GM23338 (cell line): ENCODE data around the gene OMA1. TPM values are rescaled to one million over a fixed set of nuclear protein-coding genes. Genes with fewer than 3 reads are reported as not detected.

Experiments used
- ATAC-seq: fragments of 200-7000 bp; cut with Tn5 transposase; 3 replicates; pipeline ENCODE4 v1.9.1; 2020
- DNase-seq: peaks from one replicate; pipeline ENCODE4 v3.0.0-alpha.2; 2015; ENCODE audit warnings: low spot score
- H2AFZ ChIP-seq: fragments of 200-600 bp; sonication (generic); 2 replicates; pipeline ENCODE4 v1.8.0; 2016; ENCODE audit warnings: antibody characterized with exemption, mild to moderate bottlenecking, moderate library complexity
- H3F3A ChIP-seq: fragments of 200-600 bp; sonication (generic); replicated peaks from 2 replicates; pipeline ENCODE4 v1.8.0; 2017; ENCODE audit warnings: antibody characterized with exemption, mixed run types, low read depth
- H3K27ac ChIP-seq: fragments of 200-600 bp; sonication (generic); 2 replicates; pipeline ENCODE4 v1.6.1; 2016; ENCODE audit warnings: low read depth
- H3K27me3 ChIP-seq: fragments of 200-600 bp; sonication (generic); 2 replicates; pipeline ENCODE4 v1.8.0; 2016; ENCODE audit warnings: mild to moderate bottlenecking, mixed run types, moderate library complexity; ENCODE audit not compliant: insufficient read depth
- H3K36me3 ChIP-seq: fragments of 200-600 bp; sonication (generic); 2 replicates; pipeline ENCODE4 v1.8.0; 2016; ENCODE audit warnings: mild to moderate bottlenecking; ENCODE audit not compliant: insufficient read depth
- H3K4me1 ChIP-seq: fragments of 200-600 bp; sonication (generic); 2 replicates; pipeline ENCODE4 v1.8.0; 2016; ENCODE audit warnings: mild to moderate bottlenecking, moderate library complexity; ENCODE audit not compliant: insufficient read depth
- H3K4me2 ChIP-seq: fragments of 200-600 bp; sonication (generic); 2 replicates; pipeline ENCODE4 v1.7.1; 2017; ENCODE audit warnings: mixed run types
- H3K4me3 ChIP-seq: fragments of 200-600 bp; sonication (generic); 2 replicates; pipeline ENCODE4 v1.6.1; 2016; ENCODE audit warnings: mixed run types
- H3K79me2 ChIP-seq: fragments of 200-600 bp; sonication (generic); replicated peaks from 2 replicates; pipeline ENCODE4 v1.8.0; 2017; ENCODE audit warnings: mild to moderate bottlenecking; ENCODE audit not compliant: insufficient read depth
- H3K9me2 ChIP-seq: fragments of 200-600 bp; sonication (generic); 2 replicates; pipeline ENCODE4 v1.8.0; 2017; ENCODE audit not compliant: insufficient read depth
- H4K20me1 ChIP-seq: fragments of 200-600 bp; sonication (generic); replicated peaks from 2 replicates; pipeline ENCODE4 v1.8.0; 2017; ENCODE audit warnings: mild to moderate bottlenecking; ENCODE audit not compliant: insufficient read depth
- H3K27ac Mint-ChIP-seq: 2 replicates; pipeline ENCODE4 v1.8.0; 2020; ENCODE audit warnings: inconsistent platforms, mild to moderate bottlenecking, moderate library complexity, mixed read lengths
- H3K27me3 Mint-ChIP-seq: 3 replicates; pipeline ENCODE4 v1.8.0; 2022; ENCODE audit warnings: low read depth, mild to moderate bottlenecking, moderate library complexity, mixed read lengths, inconsistent platforms; ENCODE audit not compliant: insufficient read depth, poor library complexity
- H3K36me3 Mint-ChIP-seq: 3 replicates; pipeline ENCODE4 v1.8.0; 2021; ENCODE audit warnings: low read depth, mild to moderate bottlenecking, inconsistent platforms, moderate library complexity, mixed read lengths
- H3K4me1 Mint-ChIP-seq: 3 replicates; pipeline ENCODE4 v1.8.0; 2020; ENCODE audit warnings: mild to moderate bottlenecking, inconsistent platforms, mixed read lengths
- H3K4me3 Mint-ChIP-seq: 3 replicates; pipeline ENCODE4 v1.8.0; 2021; ENCODE audit warnings: moderate library complexity, mild to moderate bottlenecking, inconsistent platforms, mixed read lengths
- H3K9me3 Mint-ChIP-seq: 3 replicates; pipeline ENCODE4 v1.8.0; 2020; ENCODE audit warnings: moderate library complexity, mild to moderate bottlenecking, inconsistent platforms, mixed read lengths
- CREB1 ChIP-seq: fragments of 250-450 bp; sonication (Bioruptor Pico); IDR thresholded peaks from 2 replicates; pipeline ENCODE4 v1.5.0; 2020; ENCODE audit warnings: low read depth, mild to moderate bottlenecking, moderate library complexity
- ETS1 ChIP-seq: IDR thresholded peaks from 2 replicates; pipeline ENCODE4 v1.6.1; 2016; ENCODE audit warnings: antibody characterized with exemption
- STAT1 ChIP-seq: IDR thresholded peaks from one replicate; pipeline ENCODE4 v1.6.1; 2016; ENCODE audit warnings: antibody characterized with exemption; ENCODE audit not compliant: unreplicated experiment
- polyA plus RNA-seq: library from polyadenylated mRNA; unstranded; fragments of >200 nt; fragmentation: Nextera tagmentation; extraction: Ambion mirVana; gene quantifications from 2 replicates; pipeline ENCODE4 v1.2.1, GENCODE V29; 2016
- total RNA-seq: library from RNA; depleted of rRNA; stranded (reverse); fragments of >200 nt; shearing (Covaris generic); gene quantifications from 2 replicates; pipeline ENCODE4 v1.2.3, GENCODE V29; 2014
- TF ChIP-seq, protein P1 (sequence below): fragments of 250-450 bp; sonication (Bioruptor Pico); IDR thresholded peaks from 2 replicates; pipeline ENCODE4 v1.5.0; 2020; ENCODE audit warnings: mild to moderate bottlenecking, moderate library complexity

Gene OMA1
- total and polyA plus RNA-seq, 2 experiments from 2014 or later: 21.3 to 33.1 TPM

DNA sequence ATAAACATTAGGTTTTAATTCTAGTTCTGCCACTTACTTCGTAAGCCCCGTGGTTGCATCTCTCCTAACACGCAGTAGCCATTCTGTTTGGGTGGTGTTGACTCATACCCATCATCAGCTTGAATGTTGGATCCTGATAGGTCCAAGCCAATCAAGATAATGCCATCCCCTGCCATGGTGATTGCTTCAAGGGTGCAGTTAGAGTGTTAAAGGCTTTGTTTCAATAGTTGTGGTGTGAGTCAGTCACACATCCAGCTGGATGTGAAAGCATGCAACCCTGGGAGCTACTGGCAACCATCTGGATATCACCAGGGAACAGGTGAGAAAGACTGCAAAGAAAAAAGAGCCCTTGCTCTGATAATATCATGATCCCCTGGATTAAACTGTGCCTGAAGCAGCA is 69.1 kb downstream of the OMA1 start:
- no peaks in the 10 kb centered on the region for H3K9me3 Mint-ChIP-seq
- H3K4me1 Mint-ChIP-seq: no peaks in the 10 kb centered on the region
- Histone ChIP-seq H3K4me3 (no peak overlapping the region), H3K79me2 (no peaks in the 10 kb centered on the region), H3F3A (no peaks in the 10 kb centered on the region), H3K36me3 (no peaks in the 10 kb centered on the region), H3K27ac (no peak overlapping the region), H3K9me2 (no peaks in the 10 kb centered on the region), H3K27me3 (no peaks in the 10 kb centered on the region), H3K4me1 (no peaks in the 10 kb centered on the region), H3K4me2 (no peak overlapping the region), H4K20me1 (no peaks in the 10 kb centered on the region), H2AFZ (no peak overlapping the region)
- H3K27me3 Mint-ChIP-seq: no peaks in the 10 kb centered on the region
- TF ChIP-seq CREB1 (CRISPR knock-in tag): no peak
- TF ChIP-seq ETS1: no peak
- no peak for TF ChIP-seq STAT1
- TF ChIP-seq, protein P1, sequence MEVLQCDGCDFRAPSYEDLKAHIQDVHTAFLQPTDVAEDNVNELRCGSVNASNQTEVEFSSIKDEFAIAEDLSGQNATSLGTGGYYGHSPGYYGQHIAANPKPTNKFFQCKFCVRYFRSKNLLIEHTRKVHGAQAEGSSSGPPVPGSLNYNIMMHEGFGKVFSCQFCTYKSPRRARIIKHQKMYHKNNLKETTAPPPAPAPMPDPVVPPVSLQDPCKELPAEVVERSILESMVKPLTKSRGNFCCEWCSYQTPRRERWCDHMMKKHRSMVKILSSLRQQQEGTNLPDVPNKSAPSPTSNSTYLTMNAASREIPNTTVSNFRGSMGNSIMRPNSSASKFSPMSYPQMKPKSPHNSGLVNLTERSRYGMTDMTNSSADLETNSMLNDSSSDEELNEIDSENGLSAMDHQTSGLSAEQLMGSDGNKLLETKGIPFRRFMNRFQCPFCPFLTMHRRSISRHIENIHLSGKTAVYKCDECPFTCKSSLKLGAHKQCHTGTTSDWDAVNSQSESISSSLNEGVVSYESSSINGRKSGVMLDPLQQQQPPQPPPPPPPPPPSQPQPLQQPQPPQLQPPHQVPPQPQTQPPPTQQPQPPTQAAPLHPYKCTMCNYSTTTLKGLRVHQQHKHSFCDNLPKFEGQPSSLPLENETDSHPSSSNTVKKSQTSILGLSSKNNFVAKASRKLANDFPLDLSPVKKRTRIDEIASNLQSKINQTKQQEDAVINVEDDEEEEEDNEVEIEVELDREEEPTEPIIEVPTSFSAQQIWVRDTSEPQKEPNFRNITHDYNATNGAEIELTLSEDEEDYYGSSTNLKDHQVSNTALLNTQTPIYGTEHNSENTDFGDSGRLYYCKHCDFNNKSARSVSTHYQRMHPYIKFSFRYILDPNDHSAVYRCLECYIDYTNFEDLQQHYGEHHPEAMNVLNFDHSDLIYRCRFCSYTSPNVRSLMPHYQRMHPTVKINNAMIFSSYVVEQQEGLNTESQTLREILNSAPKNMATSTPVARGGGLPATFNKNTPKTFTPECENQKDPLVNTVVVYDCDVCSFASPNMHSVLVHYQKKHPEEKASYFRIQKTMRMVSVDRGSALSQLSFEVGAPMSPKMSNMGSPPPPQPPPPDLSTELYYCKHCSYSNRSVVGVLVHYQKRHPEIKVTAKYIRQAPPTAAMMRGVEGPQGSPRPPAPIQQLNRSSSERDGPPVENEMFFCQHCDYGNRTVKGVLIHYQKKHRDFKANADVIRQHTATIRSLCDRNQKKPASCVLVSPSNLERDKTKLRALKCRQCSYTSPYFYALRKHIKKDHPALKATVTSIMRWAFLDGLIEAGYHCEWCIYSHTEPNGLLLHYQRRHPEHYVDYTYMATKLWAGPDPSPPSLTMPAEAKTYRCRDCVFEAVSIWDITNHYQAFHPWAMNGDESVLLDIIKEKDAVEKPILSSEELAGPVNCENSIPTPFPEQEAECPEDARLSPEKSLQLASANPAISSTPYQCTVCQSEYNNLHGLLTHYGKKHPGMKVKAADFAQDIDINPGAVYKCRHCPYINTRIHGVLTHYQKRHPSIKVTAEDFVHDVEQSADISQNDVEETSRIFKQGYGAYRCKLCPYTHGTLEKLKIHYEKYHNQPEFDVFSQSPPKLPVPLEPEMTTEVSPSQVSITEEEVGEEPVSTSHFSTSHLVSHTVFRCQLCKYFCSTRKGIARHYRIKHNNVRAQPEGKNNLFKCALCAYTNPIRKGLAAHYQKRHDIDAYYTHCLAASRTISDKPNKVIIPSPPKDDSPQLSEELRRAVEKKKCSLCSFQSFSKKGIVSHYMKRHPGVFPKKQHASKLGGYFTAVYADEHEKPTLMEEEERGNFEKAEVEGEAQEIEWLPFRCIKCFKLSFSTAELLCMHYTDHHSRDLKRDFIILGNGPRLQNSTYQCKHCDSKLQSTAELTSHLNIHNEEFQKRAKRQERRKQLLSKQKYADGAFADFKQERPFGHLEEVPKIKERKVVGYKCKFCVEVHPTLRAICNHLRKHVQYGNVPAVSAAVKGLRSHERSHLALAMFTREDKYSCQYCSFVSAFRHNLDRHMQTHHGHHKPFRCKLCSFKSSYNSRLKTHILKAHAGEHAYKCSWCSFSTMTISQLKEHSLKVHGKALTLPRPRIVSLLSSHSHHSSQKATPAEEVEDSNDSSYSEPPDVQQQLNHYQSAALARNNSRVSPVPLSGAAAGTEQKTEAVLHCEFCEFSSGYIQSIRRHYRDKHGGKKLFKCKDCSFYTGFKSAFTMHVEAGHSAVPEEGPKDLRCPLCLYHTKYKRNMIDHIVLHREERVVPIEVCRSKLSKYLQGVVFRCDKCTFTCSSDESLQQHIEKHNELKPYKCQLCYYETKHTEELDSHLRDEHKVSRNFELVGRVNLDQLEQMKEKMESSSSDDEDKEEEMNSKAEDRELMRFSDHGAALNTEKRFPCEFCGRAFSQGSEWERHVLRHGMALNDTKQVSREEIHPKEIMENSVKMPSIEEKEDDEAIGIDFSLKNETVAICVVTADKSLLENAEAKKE: no peak
- H3K4me3 Mint-ChIP-seq: no peak overlapping the region
- ATAC-seq: no peak
- DNase-seq: no peak
- no peaks in the 10 kb centered on the region for H3K36me3 Mint-ChIP-seq
- H3K27ac Mint-ChIP-seq: no peak overlapping the region

GRCh38 chr1:58476179-58476578 is 70.3 kb downstream of the OMA1 start:
- H3K79me2 ChIP-seq: no peaks in the 10 kb centered on the region
- Mint-ChIP-seq H3K9me3 (no peaks in the 10 kb centered on the region), H3K36me3 (no peaks in the 10 kb centered on the region), H3K27me3 (no peaks in the 10 kb centered on the region), H3K4me3 (no peak overlapping the region), H3K27ac (no peak overlapping the region), H3K4me1 (no peaks in the 10 kb centered on the region)
- H3F3A ChIP-seq: no peaks in the 10 kb centered on the region
- H2AFZ ChIP-seq: no peak overlapping the region
- TF ChIP-seq CREB1 (CRISPR knock-in tag) (no peak), STAT1 (no peak)
- no peak overlapping the region for H3K27ac ChIP-seq
- no peak overlapping the region for H3K4me2 ChIP-seq
- no peaks in the 10 kb centered on the region for H3K4me1 ChIP-seq
- no peaks in the 10 kb centered on the region for H3K27me3 ChIP-seq
- H3K9me2 ChIP-seq: no peaks in the 10 kb centered on the region
- no peak overlapping the region for H3K4me3 ChIP-seq
- no peaks in the 10 kb centered on the region for H4K20me1 ChIP-seq
- ATAC-seq: no peak
- H3K36me3 ChIP-seq: no peaks in the 10 kb centered on the region
- no peak for DNase-seq
